ENCODE results near the gene PELI2.

- no peak for TF ChIP-seq CTCF (IDR thresholded peaks at IDR 0.05)
- no peak for TF ChIP-seq EZH2 (IDR thresholded peaks at IDR 0.05)
- TF ChIP-seq EZH2phosphoT487 (IDR thresholded peaks at IDR 0.05): no peak
Observed at GRCh38 chr14:56126637-56126913, 8.4 kb downstream of the PELI2 start.

All from neural progenitor cell (in vitro differentiated cells).